ENCODE measurements around the gene KATNBL1.

GRCh38 chr15:34240537-34240936, 30.6 kb upstream of the KATNBL1 start:
- TF ChIP-seq CTCF (IDR thresholded peaks at IDR 0.05; ENCODE audit: extremely low read depth in 1 of 2, insufficient read depth in 1 of 2, low read depth in 1 of 2, low read length in 2 of 2) = no peak
- no peak for TF ChIP-seq POLR2A (IDR thresholded peaks at IDR 0.05; ENCODE audit: low read depth, low read length)
- no peak for TF ChIP-seq POLR2AphosphoS5 (IDR thresholded peaks at IDR 0.05; ENCODE audit: insufficient read depth, low read depth, low read length)
- no peak for TF ChIP-seq MYC (IDR thresholded peaks at IDR 0.05; ENCODE audit: low read depth, low read length)
- no peak for TF ChIP-seq EZH2 (IDR thresholded peaks at IDR 0.05; ENCODE audit: borderline replicate concordance, low read depth, low read length, severe bottlenecking)
- no peak for TF ChIP-seq GATA2 (IDR thresholded peaks at IDR 0.05; ENCODE audit: insufficient read depth, insufficient read length, low read depth, low read length)
- TF ChIP-seq MAX (IDR thresholded peaks at IDR 0.05; ENCODE audit: insufficient read depth, insufficient read length) = no peak
- no peak for TF ChIP-seq FOS (IDR thresholded peaks at IDR 0.05; ENCODE audit: borderline replicate concordance, insufficient read depth, low read length)

Measured in endothelial cell of umbilical vein (primary cell).